Dendritic cell treated with granulocyte-macrophage colony-stimulating factor and Interleukin-4, amounts not matched to agents 40 ng/mL and 50 ng/mL, for 4 days (primary cell): ENCODE measurements around the gene SCYGR1.
"Not testable (repeated sequence)": the region's sequence is repeated elsewhere in the genome, so short reads cannot be mapped to it uniquely, and the experiment has no call there.

ENCODE experiments used
- H3K27ac Mint-ChIP-seq: one replicate; pipeline ENCODE4 v1.8.0; 2022; ENCODE audit warnings: mild to moderate bottlenecking, mixed read lengths
- H3K27me3 Mint-ChIP-seq: one replicate; pipeline ENCODE4 v1.8.0; 2022; ENCODE audit warnings: mild to moderate bottlenecking, mixed read lengths
- H3K36me3 Mint-ChIP-seq: one replicate; pipeline ENCODE4 v1.8.0; 2022; ENCODE audit warnings: low read depth, mixed read lengths
- H3K4me1 Mint-ChIP-seq: one replicate; pipeline ENCODE4 v1.8.0; 2022; ENCODE audit warnings: low read depth, mixed read lengths
- H3K4me3 Mint-ChIP-seq: one replicate; pipeline ENCODE4 v1.8.0; 2022; ENCODE audit warnings: mild to moderate bottlenecking, moderate library complexity, mixed read lengths
- H3K9me3 Mint-ChIP-seq: one replicate; pipeline ENCODE4 v1.8.0; 2022; ENCODE audit warnings: mixed read lengths
- intact Hi-C: fragments of 100-400 bp; cut with micrococcal nuclease; formaldehyde crosslinking; loops from one replicate; pipeline ENCODE4 v1.15.0; 2022

The SCYGR1 gene

DNA sequence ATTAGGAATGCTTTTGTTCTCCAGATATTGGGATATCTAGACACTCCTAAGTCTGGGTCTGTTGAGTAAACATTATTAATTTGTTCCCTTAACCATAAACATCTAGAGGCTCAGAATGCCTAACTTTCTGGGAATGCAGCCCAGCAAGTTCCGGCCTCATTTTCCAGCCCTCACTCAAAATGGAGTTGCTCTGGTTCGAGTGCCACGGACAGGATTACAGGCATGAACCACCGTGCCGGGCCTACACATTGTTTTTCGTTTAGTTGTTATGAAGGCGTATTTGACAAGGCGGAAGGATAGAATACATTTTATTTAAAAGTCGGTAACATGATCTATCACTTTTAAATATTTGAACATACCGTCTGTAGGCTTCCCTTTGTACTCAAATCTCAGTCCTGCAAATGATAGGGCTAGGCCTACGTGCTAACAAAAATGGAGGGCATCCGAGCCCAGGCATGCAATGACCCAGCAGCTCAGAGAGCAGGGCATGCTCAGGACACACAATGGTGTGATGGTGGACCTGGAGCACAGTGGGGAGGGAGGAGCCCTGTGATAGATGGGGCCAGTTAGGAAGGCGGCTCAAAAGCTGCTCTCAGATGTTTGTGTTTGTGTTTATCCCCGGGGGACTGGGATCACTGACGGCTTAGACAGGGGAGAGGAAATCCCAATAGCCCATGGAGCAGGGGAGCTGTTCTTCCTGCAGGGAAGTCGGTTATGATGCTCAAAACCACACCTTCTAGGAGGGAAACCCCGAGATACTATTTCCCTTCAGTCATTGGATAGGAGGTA is 2.9 kb upstream of the SCYGR1 start:
- no peak overlapping the region for H3K4me3 Mint-ChIP-seq
- H3K36me3 Mint-ChIP-seq: no peaks in the 10 kb centered on the region
- H3K27me3 Mint-ChIP-seq: no peaks in the 10 kb centered on the region
- no peaks in the 10 kb centered on the region for H3K9me3 Mint-ChIP-seq
- peaks cover 18% of the 10 kb centered on the region for H3K4me1 Mint-ChIP-seq
- peak overlapping the region; percentile 2 for H3K27ac Mint-ChIP-seq
- intact Hi-C loops: no loop called here

DNA sequence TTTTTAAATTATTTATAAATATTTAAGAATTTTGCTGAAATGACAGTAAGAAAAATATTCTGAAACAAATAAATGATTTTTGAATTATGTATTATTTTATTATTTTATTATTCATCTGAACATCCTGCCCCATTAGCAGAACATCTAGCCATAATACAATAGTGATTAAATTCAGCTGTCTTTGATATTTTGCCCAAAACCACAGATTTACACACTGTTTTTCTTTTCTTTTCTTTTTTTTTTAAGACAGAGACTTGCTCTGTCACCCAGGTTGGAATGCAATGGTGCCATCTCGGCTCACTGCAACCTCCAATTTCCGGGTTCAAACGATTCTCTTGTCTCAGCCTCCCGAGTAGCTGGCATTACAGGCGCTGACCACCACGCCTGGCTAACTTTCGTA is 1.9 kb upstream of the SCYGR1 start:
- Mint-ChIP-seq H3K4me3 (no peak overlapping the region), H3K27me3 (no peaks in the 10 kb centered on the region), H3K27ac (peak overlapping the region; percentile 69), H3K4me1 (peaks cover 14% of the 10 kb centered on the region), H3K36me3 (no peaks in the 10 kb centered on the region), H3K9me3 (no peaks in the 10 kb centered on the region)
- intact Hi-C loops: no loop called here

DNA sequence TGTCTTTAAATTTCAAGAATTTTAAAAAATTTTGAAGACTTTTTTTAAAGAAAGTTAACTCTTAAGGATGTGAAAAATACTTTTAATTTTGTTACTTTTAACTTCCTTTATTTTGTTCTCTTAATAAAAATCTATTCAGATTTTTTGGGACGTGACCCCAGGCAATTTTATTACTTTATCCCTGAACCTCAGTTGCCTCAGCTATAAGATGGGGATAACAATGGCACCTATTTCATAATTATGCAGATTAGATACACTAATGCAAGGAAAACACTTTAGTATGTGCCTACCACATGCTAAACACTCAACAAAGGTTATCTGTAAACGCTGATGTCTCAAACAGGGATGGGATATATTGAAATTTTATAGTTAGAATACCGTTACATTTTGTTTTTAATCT is 1.5 kb upstream of the SCYGR1 start:
- no peaks in the 10 kb centered on the region for H3K27me3 Mint-ChIP-seq
- no peak overlapping the region for H3K27ac Mint-ChIP-seq
- peaks cover 14% of the 10 kb centered on the region for H3K4me1 Mint-ChIP-seq
- H3K36me3 Mint-ChIP-seq: no peaks in the 10 kb centered on the region
- H3K9me3 Mint-ChIP-seq: no peaks in the 10 kb centered on the region
- H3K4me3 Mint-ChIP-seq: no peak overlapping the region
- intact Hi-C loops: no loop called here

DNA sequence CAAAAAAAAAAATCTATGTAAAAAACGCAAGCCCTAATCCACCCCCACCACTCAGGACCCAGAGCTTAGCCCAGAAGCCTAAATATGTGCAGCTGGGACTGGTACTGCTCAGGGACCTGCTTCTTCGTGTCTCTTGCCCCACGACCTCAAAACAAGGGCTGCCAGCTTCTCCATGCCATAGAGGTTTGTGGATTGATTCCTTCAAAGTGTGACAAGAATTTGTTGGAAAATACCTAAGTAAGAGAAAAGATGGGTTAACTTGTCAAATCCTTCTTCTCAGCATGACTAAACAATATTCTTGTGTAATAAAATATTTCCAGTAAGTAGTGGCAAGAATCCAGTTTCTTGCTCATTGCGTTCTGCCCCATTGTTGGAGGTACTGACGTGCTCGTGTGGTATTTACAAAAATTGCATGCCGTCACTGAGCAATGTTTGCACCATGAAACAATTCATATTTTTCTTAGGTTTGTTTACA is 825 bp upstream of the SCYGR1 start:
- H3K36me3 Mint-ChIP-seq: no peaks in the 10 kb centered on the region
- H3K9me3 Mint-ChIP-seq: no peaks in the 10 kb centered on the region
- H3K4me1 Mint-ChIP-seq: peaks cover 17% of the 10 kb centered on the region
- intact Hi-C loops: no loop called here
- H3K27me3 Mint-ChIP-seq: no peaks in the 10 kb centered on the region
- H3K27ac Mint-ChIP-seq: peak overlapping the region; percentile 93
- no peak overlapping the region for H3K4me3 Mint-ChIP-seq

DNA sequence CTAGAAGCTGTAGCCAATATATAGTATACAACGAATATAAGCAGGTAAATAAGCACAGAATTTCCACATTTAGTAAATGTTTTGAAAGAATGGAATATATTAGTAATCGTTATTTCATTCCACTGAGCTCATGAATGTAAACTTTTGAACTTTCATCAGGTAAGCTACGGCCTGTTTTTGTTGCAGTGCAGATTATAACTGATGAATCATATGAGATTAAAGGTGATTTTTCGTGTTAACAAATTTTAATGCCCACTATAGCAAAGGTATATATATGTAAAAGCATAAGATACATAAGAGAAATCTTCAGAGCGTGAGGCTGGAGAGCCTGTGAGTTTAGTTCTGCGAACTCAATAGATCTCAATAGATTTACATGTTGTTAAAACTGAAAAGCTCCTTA is 1.1 kb downstream of the SCYGR1 start:
- Mint-ChIP-seq H3K4me1 (peaks cover 16% of the 10 kb centered on the region), H3K36me3 (no peaks in the 10 kb centered on the region), H3K9me3 (peaks cover 12% of the 10 kb centered on the region), H3K4me3 (no peak overlapping the region), H3K27me3 (no peaks in the 10 kb centered on the region), H3K27ac (peak overlapping the region; percentile 93)
- intact Hi-C loops: no loop called here

DNA sequence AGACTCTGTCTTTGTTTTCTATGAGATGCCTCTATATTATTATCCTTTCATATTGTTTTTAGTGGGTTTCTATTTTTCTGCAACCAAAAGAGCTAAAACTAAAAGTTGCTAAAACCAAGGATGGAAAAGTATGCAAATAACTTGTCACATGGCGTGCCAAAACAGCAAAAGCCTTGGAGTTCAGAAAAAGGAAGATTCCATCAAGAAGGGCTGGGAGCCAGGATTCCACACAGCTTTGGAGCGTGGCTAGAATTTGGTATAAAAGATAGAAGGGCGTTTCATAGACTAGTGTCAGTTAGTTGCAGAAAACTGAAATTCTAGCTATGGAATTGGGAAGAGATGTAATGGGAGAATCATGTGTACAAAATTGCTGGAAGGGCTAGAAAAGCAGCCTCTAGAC is 4.1 kb downstream of the SCYGR1 start:
- Mint-ChIP-seq H3K27ac (peak overlapping the region; percentile 93), H3K4me1 (peaks cover 16% of the 10 kb centered on the region), H3K4me3 (no peak overlapping the region), H3K9me3 (peaks cover 14% of the 10 kb centered on the region), H3K27me3 (no peaks in the 10 kb centered on the region), H3K36me3 (no peaks in the 10 kb centered on the region)
- intact Hi-C loops: no loop called here

DNA sequence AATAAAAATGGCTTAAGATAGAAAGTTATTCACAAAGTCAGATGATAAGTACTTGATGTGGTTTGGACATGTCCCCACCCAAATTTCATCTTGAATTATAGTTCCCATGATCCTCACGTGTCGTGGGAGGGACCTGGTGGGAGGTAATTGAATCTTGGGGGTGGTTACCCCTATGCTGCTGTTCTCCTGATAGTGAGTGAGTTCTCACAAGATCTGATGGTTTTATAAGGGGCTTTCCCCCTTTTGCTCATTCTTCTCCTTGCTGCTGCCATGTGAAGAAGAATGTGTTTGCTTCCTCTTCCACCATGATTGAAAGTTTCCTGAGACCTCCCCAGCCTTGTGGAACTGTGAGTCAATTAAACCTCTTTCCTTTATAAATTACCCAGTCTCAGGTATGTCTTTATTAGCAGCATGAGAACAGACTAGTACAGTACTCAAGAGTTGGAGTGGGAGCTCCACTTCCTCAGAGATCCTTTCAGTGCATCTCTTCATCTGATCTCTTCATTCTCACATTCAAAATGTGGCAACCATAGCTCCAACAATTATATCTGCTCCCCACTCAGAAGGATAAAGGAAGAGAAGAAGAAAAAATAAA is 5.4 kb downstream of the SCYGR1 start:
- peak overlapping the region; percentile 93 for H3K27ac Mint-ChIP-seq
- H3K4me3 Mint-ChIP-seq, intact Hi-C loops, H3K36me3 Mint-ChIP-seq, H3K27me3 Mint-ChIP-seq: not testable (repeated sequence)
- H3K9me3 Mint-ChIP-seq: peaks cover 14% of the 10 kb centered on the region
- H3K4me1 Mint-ChIP-seq: peaks cover 24% of the 10 kb centered on the region

DNA sequence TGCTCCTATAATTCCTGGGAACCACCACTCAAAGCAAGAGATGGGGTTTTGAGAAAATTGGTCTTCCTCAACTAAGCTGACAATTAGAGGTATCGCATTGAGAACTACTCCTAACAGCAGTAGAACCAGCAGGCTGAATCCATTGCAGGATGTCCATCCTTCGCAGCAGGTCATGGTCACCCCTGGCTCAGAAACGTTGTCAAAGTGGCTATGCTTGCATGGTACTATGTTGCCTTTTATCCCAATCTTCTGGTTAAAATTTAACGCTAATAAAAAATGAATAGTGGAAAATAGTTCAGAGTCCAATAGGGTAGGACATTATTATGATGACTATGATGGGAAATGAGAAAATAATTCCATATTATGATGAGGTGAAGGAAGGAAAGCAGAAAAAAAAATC is 8.7 kb downstream of the SCYGR1 start, which contains the start of gene TM4SF20:
Gene TM4SF20, minus strand, starts transcription at position 212 of the 400 bp plus-strand sequence. Its CDS starts 38 bp downstream, at position 174.
- intact Hi-C loops: no loop called here
- H3K36me3 Mint-ChIP-seq: no peaks in the 10 kb centered on the region
- no peak within 1 kb of the TSS for H3K4me3 Mint-ChIP-seq
- no peaks in the 10 kb centered on the region for H3K27me3 Mint-ChIP-seq
- peaks cover 14% of the 10 kb centered on the region for H3K9me3 Mint-ChIP-seq
- peak within 1 kb of the TSS; percentile 16 for H3K27ac Mint-ChIP-seq
- H3K4me1 Mint-ChIP-seq: peaks cover 22% of the 10 kb centered on the region

DNA sequence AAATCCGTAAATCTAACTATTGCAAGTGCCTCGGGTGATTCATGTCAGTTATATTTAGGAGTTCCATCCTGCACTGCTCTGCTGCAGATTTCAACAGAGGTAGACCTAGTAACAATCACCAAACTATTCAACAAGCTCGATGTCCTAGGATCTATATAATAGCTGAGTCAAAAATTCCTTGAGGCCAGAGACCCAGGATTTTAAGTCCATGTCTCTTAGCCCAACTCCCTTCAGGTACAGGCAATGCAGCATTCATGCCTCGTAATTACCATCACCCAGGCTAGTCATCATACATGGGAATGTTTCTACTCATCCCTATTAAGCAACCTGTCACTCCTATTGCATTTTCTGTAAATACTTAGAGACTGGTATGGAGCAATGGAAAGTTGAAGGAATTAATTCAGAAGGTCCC is 9.4 kb downstream of the SCYGR1 start:
- intact Hi-C loops: no loop called here
- peaks cover 16% of the 10 kb centered on the region for H3K4me1 Mint-ChIP-seq
- H3K4me3 Mint-ChIP-seq: no peak overlapping the region
- H3K9me3 Mint-ChIP-seq: peaks cover 14% of the 10 kb centered on the region
- peak overlapping the region; percentile 16 for H3K27ac Mint-ChIP-seq
- no peaks in the 10 kb centered on the region for H3K36me3 Mint-ChIP-seq
- H3K27me3 Mint-ChIP-seq: no peaks in the 10 kb centered on the region

DNA sequence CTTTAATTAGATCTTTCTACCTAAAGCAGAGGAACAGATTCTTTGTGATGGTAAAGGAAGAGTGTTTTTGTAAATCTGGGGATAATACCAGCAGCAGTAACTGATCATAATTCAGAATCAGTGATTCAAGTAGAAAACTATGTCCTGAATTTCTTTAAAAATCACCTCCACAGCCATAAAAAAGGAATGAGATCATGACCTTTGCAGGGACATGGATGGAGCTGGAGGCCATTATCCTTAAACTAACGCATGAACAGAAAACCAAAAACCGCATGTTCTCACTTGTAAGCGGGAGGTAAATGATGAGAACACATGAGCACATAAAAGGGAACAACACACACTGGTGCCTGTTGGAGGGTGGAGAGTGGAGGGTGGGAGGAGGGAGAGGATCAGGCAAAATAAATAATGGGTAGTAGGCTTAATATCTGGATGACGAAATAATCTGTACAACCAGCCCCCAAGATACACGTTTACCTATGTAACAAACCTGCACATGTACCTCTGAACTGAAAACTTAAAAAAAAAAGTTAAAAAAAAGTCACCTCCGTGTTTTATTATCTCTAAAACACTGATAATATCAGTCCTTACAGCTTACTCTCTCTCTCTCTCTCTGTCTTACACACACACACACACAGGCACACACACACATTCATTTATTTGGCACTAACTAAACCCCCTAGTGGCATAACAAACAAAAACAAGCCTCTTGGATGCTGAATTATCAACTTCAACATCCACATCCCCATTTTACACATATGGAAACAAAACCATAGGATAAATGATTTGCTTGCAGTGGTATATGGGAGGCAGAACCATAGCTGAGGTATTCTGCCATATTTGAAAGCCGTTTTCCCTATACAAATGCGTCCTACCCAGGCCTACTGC is 10.0 kb downstream of the SCYGR1 start:
- Mint-ChIP-seq H3K9me3 (peaks cover 12% of the 10 kb centered on the region), H3K27me3 (no peaks in the 10 kb centered on the region), H3K4me3 (no peak overlapping the region), H3K4me1 (peaks cover 19% of the 10 kb centered on the region), H3K27ac (peak overlapping the region; percentile 16), H3K36me3 (no peaks in the 10 kb centered on the region)
- intact Hi-C loops: no loop called here

DNA sequence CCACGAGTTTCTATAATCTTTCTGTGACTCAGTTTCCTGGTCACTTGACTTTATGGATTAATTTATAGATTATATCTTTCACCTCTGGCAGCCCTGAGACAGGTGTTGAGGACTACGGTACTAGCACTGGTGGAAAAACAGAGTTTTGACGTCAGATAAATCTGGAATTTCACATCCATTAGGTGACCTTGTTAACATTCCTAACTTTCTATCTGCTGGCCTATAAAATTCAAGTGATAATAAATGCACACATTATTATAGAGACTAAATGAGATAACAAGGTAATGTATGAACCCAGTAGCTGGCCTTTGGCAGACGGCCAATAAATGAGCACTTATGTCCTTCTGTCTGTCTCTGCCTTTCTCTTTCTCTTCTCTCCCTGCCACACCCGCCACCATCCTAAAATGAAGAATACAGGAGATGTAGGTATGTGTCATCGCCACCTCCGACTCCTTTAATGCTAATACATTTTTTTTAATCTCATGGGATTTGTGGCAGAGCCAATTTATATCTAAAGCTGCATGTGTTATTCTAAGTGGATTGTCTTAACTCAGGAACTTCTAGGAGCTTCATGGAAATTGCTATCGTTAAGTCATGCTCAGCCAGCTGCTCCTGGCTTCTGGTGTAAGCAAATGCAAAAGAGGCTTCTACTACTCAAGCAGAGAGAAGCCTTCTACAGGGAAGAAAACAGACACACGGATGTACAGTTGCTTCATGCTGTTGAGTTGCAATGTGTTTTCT is 10.9 kb downstream of the SCYGR1 start:
- Mint-ChIP-seq H3K27me3 (no peaks in the 10 kb centered on the region), H3K27ac (no peak overlapping the region), H3K9me3 (peaks cover 3% of the 10 kb centered on the region), H3K4me3 (no peak overlapping the region), H3K4me1 (peaks cover 24% of the 10 kb centered on the region), H3K36me3 (no peaks in the 10 kb centered on the region)
- intact Hi-C loops: no loop called here

DNA sequence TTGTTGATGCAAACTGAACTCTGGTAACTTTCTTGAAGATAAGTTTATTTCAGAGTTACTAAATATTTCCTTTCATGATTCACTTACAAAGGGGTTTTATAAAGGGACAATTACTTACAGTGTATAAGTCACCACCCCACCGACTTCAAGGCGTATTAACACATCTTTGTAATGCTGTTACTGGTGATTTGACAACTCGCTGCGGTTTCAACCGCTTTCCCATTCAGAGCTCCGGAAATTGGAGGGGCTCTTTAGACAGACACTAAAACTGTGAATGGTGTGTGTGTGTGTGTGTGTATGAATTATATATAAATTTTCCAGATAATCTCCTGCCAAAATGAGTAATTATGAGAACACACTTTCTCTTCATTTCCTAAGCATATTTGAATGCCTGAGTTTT is 13.6 kb downstream of the SCYGR1 start:
- Mint-ChIP-seq H3K36me3 (no peaks in the 10 kb centered on the region), H3K9me3 (no peaks in the 10 kb centered on the region), H3K27me3 (no peaks in the 10 kb centered on the region), H3K4me1 (peaks cover 46% of the 10 kb centered on the region), H3K27ac (no peak overlapping the region), H3K4me3 (no peak overlapping the region)
- intact Hi-C loops: no loop called here

DNA sequence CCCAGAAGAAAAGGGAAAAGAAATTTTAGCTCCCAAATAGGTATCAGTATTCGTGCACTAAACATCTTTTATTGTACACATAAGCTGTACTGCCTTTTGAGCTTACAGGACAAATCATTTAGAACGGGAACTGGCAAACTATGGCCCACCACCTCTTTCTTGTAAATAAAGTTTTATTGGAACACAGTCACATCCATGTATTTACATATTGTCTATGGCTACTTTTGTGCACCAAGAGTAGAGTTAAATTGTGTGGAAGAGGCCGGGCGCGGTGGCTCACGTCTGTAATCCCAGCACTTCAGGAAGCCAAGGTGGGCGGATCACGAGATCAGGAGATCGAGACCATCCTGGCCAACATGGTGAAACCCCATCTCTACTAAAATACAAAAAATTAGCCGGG is 14.4 kb downstream of the SCYGR1 start:
- Mint-ChIP-seq H3K27ac (peak overlapping the region; percentile 0), H3K4me1 (peaks cover 53% of the 10 kb centered on the region), H3K9me3 (no peaks in the 10 kb centered on the region), H3K27me3 (no peaks in the 10 kb centered on the region), H3K4me3 (no peak overlapping the region), H3K36me3 (no peaks in the 10 kb centered on the region)
- intact Hi-C loops: no loop called here
